Measurements from ENCODE around the gene RET. TPM values are rescaled to one million over a fixed set of nuclear protein-coding genes. Genes with fewer than 3 reads are reported as not detected.
"Not testable (repeated sequence)": the region's sequence is repeated elsewhere in the genome, so short reads cannot be mapped to it uniquely, and the experiment has no call there.

The RET gene
- total and polyA plus RNA-seq, 2 donors, result 1.6 to 2.7 TPM

GRCh38 chr10:43131906-43132305 is 55.0 kb downstream of the RET start:
- DNase-seq (ENCODE audit: extremely low spot score), result no peak
- Histone ChIP-seq H3K27ac (ENCODE audit: low read depth) (no peak overlapping the region), H3K4me3 (ENCODE audit: low read depth, low read length) (no peak overlapping the region), H3K4me1 (ENCODE audit: insufficient read depth) (no peaks in the 10 kb centered on the region), H3K36me3 (ENCODE audit: insufficient read depth) (no peaks in the 10 kb centered on the region)
- WGBS, result 93% methylated on average over 6 of the region's 6 CpGs

- no peak overlapping the region for H3K27ac ChIP-seq (ENCODE audit: low read depth)
- no peak for DNase-seq (ENCODE audit: extremely low spot score)
- no peak overlapping the region for H3K4me3 ChIP-seq (ENCODE audit: low read depth, low read length)
- no peaks in the 10 kb centered on the region for H3K4me1 ChIP-seq (ENCODE audit: insufficient read depth)
- WGBS, result 87% methylated on average over 3 of the region's 3 CpGs
- no peaks in the 10 kb centered on the region for H3K36me3 ChIP-seq (ENCODE audit: insufficient read depth)
Measured at GRCh38 chr10:43132867-43133787, 56.3 kb downstream of the RET start.

GRCh38 chr10:43134126-43134905 is 57.4 kb downstream of the RET start:
- Histone ChIP-seq H3K4me3 (ENCODE audit: low read depth, low read length) (no peak overlapping the region), H3K4me1 (ENCODE audit: insufficient read depth) (no peaks in the 10 kb centered on the region), H3K36me3 (ENCODE audit: insufficient read depth) (no peaks in the 10 kb centered on the region), H3K27ac (ENCODE audit: low read depth) (no peak overlapping the region)
- no peak for DNase-seq (ENCODE audit: extremely low spot score)
- WGBS, result 94% methylated on average over 5 of the region's 5 CpGs

- Histone ChIP-seq H3K36me3 (ENCODE audit: insufficient read depth) (no peaks in the 10 kb centered on the region), H3K4me1 (ENCODE audit: insufficient read depth) (no peaks in the 10 kb centered on the region), H3K27ac (ENCODE audit: low read depth) (no peak overlapping the region), H3K4me3 (ENCODE audit: low read depth, low read length) (no peak overlapping the region)
- 97% methylated on average over 5 of the region's 5 CpGs for WGBS
- no peak for DNase-seq (ENCODE audit: extremely low spot score)
Measured at GRCh38 chr10:43135064-43135463, 58.2 kb downstream of the RET start.

GRCh38 chr10:43135656-43136055 is 58.8 kb downstream of the RET start:
- no peak overlapping the region for H3K4me3 ChIP-seq (ENCODE audit: low read depth, low read length)
- H3K4me1 ChIP-seq (ENCODE audit: insufficient read depth), result no peaks in the 10 kb centered on the region
- no peak overlapping the region for H3K27ac ChIP-seq (ENCODE audit: low read depth)
- no peak for DNase-seq (ENCODE audit: extremely low spot score)
- 91% methylated on average over 2 of the region's 2 CpGs for WGBS
- H3K36me3 ChIP-seq (ENCODE audit: insufficient read depth), result no peaks in the 10 kb centered on the region

GRCh38 chr10:43136432-43136831 is 59.6 kb downstream of the RET start:
- 96% methylated on average over 5 of the region's 5 CpGs for WGBS
- no peak for DNase-seq (ENCODE audit: extremely low spot score)
- no peaks in the 10 kb centered on the region for H3K36me3 ChIP-seq (ENCODE audit: insufficient read depth)
- no peak overlapping the region for H3K4me3 ChIP-seq (ENCODE audit: low read depth, low read length)
- H3K4me1 ChIP-seq (ENCODE audit: insufficient read depth), result no peaks in the 10 kb centered on the region
- no peak overlapping the region for H3K27ac ChIP-seq (ENCODE audit: low read depth)

- no peak for DNase-seq (ENCODE audit: extremely low spot score)
- 40% methylated on average over 27 of the region's 27 CpGs for WGBS
Measured at GRCh38 chr10:43136995-43137716, 60.3 kb downstream of the RET start.

GRCh38 chr10:43137717-43138020 is 60.8 kb downstream of the RET start:
- no peaks in the 10 kb centered on the region for H3K4me1 ChIP-seq (ENCODE audit: insufficient read depth)
- WGBS, result under 1% methylated on average over 30 of the region's 30 CpGs
- DNase-seq (ENCODE audit: extremely low spot score), result peak; percentile 7

More at GRCh38 chr10:43136995-43137716, 60.3 kb downstream of the RET start:
- no peaks in the 10 kb centered on the region for H3K4me1 ChIP-seq (ENCODE audit: insufficient read depth)
- no peaks in the 10 kb centered on the region for H3K36me3 ChIP-seq (ENCODE audit: insufficient read depth)
- peak overlapping the region; percentile 79 for H3K4me3 ChIP-seq (ENCODE audit: low read depth, low read length)
- peak overlapping the region; percentile 85 for H3K27ac ChIP-seq (ENCODE audit: low read depth)

GRCh38 chr10:43138021-43138756 is 61.3 kb downstream of the RET start, which contains the start of gene CSGALNACT2:
Gene CSGALNACT2, plus strand, starts transcription at chr10:43138445. Its CDS starts 16,705 bp downstream, at chr10:43155150.
- WGBS, result under 1% methylated on average over 93 of the region's 93 CpGs
- Histone ChIP-seq H3K36me3 (ENCODE audit: insufficient read depth) (no peaks in the 10 kb centered on the region), H3K27ac (ENCODE audit: low read depth) (peak within 1 kb of the TSS; percentile 85), H3K4me3 (ENCODE audit: low read depth, low read length) (peak within 1 kb of the TSS; percentile 79), H3K4me1 (ENCODE audit: insufficient read depth) (no peaks in the 10 kb centered on the region)
- DNase-seq (ENCODE audit: extremely low spot score), result peak; percentile 57

More at GRCh38 chr10:43137717-43138020, 60.8 kb downstream of the RET start:
- peak overlapping the region; percentile 85 for H3K27ac ChIP-seq (ENCODE audit: low read depth)
- no peaks in the 10 kb centered on the region for H3K36me3 ChIP-seq (ENCODE audit: insufficient read depth)
- peak overlapping the region; percentile 79 for H3K4me3 ChIP-seq (ENCODE audit: low read depth, low read length)

- DNase-seq (ENCODE audit: extremely low spot score), result no peak
- Histone ChIP-seq H3K36me3 (ENCODE audit: insufficient read depth) (no peaks in the 10 kb centered on the region), H3K27ac (ENCODE audit: low read depth) (peak overlapping the region; percentile 85), H3K4me1 (ENCODE audit: insufficient read depth) (no peaks in the 10 kb centered on the region), H3K4me3 (ENCODE audit: low read depth, low read length) (peak overlapping the region; percentile 79)
- under 1% methylated on average over 22 of the region's 22 CpGs for WGBS
Measured at GRCh38 chr10:43138757-43139241, 61.9 kb downstream of the RET start.

- no peak overlapping the region for H3K4me3 ChIP-seq (ENCODE audit: low read depth, low read length)
- no peaks in the 10 kb centered on the region for H3K36me3 ChIP-seq (ENCODE audit: insufficient read depth)
- no peak for DNase-seq (ENCODE audit: extremely low spot score)
- 91% methylated on average over 5 of the region's 5 CpGs for WGBS
- no peak overlapping the region for H3K27ac ChIP-seq (ENCODE audit: low read depth)
- H3K4me1 ChIP-seq (ENCODE audit: insufficient read depth), result no peaks in the 10 kb centered on the region
Measured at GRCh38 chr10:43141421-43141820, 64.6 kb downstream of the RET start.

GRCh38 chr10:43145311-43145710 is 68.4 kb downstream of the RET start:
- Histone ChIP-seq H3K4me3 (ENCODE audit: low read depth, low read length) (no peak overlapping the region), H3K27ac (ENCODE audit: low read depth) (no peak overlapping the region), H3K4me1 (ENCODE audit: insufficient read depth) (no peaks in the 10 kb centered on the region), H3K36me3 (ENCODE audit: insufficient read depth) (no peaks in the 10 kb centered on the region)
- 84% methylated on average over 6 of the region's 6 CpGs for WGBS
- no peak for DNase-seq (ENCODE audit: extremely low spot score)

GRCh38 chr10:43145936-43146335 is 69.1 kb downstream of the RET start:
- H3K27ac ChIP-seq (ENCODE audit: low read depth); H3K4me3 ChIP-seq (ENCODE audit: low read depth, low read length); H3K4me1 ChIP-seq (ENCODE audit: insufficient read depth); H3K36me3 ChIP-seq (ENCODE audit: insufficient read depth); DNase-seq (ENCODE audit: extremely low spot score): not testable (repeated sequence)
- 96% methylated on average over 1 of the region's 1 CpG for WGBS

Measured in urinary bladder (tissue), 4 donors.